Stimulated activated CD4-positive, alpha-beta T cell treated with anti-CD3 and anti-CD28 coated beads, Interleukin-1b, Interleukin-23, amount 100 ng/mL, for 24 hours (primary cell): ENCODE measurements around the gene SULT1A3.
"Not testable (repeated sequence)": the region's sequence is repeated elsewhere in the genome, so short reads cannot be mapped to it uniquely, and the experiment has no call there.

Experiments used
- DNase-seq, 4 experiments: peaks; one replicate each; pipeline ENCODE4 v3.0.0-alpha.2; 2020; ENCODE audit warnings: low read depth in 4 of 4, low spot score in 1 of 4

SULT1A3 gene

DNA sequence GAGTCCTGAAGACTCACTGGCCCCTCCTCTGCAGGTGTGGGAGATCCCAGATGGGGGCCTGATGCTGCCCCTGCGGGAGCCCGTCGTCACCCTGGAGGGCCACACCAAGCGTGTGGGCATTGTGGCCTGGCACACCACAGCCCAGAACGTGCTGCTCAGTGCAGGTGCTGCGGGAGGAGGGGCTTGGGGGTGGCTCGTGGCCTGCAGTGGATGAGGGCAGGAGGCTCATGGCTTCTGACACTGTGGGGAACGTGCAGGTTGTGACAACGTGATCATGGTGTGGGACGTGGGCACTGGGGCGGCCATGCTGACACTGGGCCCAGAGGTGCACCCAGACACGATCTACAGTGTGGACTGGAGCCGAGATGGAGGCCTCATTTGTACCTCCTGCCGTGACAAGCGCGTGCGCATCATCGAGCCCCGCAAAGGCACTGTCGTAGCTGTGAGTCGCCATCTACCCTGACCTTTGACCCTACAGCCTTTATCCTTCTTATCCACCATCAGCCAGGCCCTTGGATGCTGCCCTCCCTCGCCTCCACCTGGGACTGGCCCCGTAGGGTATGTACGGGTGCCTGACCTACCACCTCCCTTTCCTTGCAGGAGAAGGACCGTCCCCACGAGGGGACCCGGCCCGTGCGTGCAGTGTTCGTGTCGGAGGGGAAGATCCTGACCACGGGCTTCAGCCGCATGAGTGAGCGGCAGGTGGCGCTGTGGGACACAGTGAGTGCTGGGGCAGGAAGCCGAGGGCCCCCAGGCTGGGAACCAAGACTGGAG, 12.1 kb upstream of the SULT1A3 start:
- peak; percentile 83 to 88 (median 85) for DNase-seq

DNA sequence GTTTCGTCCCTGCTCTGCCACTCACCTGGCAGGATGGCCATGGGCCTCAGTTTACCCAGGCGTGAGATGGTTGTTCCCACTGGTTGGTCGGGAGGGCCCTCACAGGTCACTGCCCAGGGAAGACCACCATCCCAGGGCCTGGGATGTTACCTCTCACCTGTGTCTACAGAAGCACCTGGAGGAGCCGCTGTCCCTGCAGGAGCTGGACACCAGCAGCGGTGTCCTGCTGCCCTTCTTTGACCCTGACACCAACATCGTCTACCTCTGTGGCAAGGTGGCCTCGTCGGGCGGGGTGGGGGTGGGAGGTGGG, 11.5 kb upstream of the SULT1A3 start:
- DNase-seq = no peak

DNA sequence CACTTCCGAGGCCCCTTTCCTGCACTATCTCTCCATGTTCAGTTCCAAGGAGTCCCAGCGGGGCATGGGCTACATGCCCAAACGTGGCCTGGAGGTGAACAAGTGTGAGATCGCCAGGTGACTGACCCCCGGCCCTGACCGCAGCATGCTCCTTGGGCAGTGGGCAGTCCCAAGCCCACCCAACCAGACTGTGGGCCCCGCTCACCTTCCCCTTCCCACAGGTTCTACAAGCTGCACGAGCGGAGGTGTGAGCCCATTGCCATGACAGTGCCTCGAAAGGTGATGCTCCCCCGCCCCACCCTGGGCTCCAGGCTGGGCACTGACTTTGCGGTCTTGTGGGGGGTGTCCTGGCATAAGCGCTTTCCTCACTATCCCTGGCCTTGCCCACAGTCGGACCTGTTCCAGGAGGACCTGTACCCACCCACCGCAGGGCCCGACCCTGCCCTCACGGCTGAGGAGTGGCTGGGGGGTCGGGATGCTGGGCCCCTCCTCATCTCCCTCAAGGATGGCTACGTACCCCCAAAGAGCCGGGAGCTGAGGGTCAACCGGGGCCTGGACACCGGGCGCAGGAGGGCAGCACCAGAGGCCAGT, 11.0 kb upstream of the SULT1A3 start:
- DNase-seq = no peak

DNA sequence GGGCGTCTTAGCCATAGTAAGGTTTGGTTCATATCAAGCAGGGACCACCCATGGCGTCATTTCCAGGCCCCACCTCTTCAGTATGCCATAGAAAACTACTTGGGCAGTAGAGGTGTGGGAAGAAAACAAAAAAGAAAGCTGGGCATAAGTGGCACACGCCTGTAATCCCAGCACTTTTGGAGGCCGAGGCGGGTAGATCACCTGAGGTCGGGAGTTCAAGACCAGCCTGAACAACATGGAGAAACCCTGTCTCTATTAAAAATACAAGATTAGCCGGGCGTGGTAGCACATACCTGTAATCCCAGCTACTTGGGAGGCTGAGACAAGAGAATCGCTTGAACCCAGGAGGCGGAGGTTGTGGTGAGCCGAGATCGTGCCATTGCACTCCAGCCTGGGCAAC, 7.9 kb upstream of the SULT1A3 start:
- not testable (repeated sequence) for DNase-seq

DNA sequence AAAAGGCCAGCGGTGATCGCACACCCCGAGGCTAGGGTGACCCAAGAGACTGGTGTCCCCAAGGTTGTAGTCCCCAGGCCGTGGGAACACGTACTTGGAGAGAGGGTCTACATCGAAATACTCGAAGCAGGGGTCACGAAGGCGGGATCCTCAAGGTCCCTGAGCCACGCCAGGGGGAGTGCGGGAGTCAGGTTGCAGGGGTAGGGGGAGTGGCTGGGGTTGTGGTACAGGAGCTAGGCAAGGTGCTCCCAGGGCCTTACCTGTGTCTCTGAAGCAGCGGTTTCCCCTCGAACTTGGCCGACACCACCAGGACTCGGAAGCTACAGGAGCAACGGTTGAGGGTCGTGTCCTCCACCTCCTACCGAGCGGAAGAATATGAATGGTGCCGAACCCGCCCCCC, 6.0 kb upstream of the SULT1A3 start:
- not testable (repeated sequence) for DNase-seq

DNA sequence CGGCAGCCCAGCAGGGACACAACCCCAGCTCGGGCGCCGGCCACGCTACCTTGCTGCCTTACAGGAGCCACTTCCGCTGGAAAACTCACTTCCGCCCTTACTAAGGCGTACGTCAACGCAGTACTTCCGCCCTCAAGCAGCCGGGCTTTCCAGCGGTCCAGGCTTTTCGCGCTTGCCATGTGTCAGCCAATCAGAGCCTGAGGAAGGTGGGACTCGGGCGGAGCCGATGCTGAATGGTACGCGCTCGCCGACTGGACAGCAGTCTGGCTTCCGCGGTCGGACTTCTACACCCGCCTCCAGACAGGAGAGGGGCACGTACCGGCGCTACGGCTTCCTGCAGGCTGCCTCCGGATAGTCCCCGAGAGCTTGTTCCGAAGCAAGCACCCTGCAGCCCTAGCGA, 5.4 kb upstream of the SULT1A3 start, which contains the start of the genes BOLA2B and SLX1A:
BOLA2B (minus strand) TSS at position 52 of the 400 bp plus-strand sequence. CDS start 71 bp downstream, outside the sequence.
SLX1A (plus strand) TSS at position 261 of the 400 bp plus-strand sequence. CDS start 210 bp downstream, outside the sequence.
- not testable (repeated sequence) for DNase-seq

DNA sequence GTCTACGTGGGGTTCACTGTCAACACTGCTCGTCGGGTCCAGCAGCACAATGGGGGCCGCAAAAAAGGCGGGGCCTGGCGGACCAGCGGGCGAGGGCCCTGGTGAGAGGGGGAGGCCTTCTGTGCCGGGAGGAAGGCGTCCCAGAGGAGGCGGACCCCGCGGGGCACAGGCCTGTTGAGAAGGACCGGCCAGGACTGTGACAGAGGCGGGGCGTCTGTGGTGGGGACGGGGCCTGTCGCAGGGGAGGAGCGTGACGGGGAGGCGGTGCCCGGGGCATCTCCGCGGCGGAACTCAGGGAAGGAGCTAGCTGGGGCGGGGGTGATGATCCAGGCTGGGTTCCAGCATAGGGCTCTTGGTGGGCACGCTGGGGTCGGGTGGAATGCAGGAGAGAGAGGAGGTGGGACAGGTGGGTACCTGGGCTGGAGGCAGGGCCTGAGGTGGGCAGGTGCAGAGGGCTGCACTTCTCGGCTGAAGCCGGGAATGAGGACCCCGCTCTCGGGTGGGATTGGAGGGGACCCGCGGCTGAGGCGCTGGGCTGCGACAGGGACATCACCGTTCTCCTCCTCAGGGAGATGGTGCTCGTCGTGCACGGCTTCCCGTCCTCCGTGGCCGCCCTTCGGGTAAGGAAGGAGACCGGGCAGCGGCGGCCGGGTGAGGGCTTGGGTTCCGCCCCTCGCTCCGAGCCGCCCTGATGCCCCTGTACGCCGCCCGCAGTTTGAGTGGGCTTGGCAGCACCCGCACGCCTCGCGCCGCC, 4.7 kb upstream of the SULT1A3 start:
- not testable (repeated sequence) for DNase-seq

DNA sequence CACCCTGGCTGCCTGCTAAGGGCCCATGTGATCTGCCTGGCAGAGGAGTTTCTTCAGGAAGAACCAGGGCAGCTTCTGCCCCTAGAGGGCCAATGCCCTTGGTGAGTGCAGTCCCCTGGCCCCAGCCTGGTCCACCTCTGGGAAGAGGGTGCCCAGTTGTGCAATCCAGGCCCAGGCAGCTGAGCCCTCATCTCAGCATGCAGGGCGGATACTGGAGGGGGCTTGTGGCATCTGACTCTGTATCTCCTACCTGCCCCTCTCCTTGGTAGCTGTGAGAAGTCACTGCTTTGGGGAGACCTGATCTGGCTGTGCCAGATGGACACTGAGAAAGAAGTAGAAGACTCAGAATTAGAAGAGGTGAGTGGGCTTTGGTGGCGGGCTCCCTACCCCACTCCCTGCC, 2.1 kb upstream of the SULT1A3 start:
- DNase-seq = not testable (repeated sequence)

DNA sequence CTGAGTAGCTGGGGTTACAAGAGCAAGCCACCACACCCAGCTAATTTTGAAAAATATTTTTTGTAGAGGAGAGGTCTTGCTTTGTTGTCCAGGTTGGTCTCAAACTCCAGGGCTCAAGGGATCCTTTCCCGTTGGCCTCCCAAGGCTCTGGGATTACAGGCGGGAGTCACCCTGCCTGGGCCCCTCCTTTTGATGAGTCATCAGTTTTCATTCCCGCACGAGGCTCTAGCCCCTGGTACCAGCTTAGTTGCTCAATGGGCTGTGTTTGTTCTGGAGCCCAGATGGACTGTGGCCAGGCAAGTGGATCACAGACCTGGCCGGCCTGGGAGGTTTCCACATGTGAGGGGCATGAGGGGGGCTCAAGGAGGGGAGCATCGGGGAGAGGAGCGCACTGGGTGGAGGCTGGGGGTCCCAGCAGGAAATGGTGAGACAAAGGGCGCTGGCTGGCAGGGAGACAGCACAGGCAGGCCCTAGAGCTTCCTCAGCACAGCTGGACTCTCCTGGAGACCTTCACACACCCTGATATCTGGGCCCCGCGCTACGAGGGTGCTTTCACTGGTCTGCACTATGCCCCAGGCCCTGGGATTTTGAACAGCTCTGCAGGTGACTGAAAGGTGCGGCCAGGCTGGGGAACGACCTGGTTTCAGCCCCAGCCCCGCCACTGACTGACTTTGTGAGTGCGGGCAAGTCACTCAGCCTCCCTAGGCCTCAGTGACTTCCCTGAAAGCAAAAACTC, 721 bp downstream of the SULT1A3 start:
- DNase-seq = not testable (repeated sequence)

GRCh38 chr16:30205541-30206236, 6.6 kb downstream of the SULT1A3 start:
- not testable (repeated sequence) for DNase-seq

DNA sequence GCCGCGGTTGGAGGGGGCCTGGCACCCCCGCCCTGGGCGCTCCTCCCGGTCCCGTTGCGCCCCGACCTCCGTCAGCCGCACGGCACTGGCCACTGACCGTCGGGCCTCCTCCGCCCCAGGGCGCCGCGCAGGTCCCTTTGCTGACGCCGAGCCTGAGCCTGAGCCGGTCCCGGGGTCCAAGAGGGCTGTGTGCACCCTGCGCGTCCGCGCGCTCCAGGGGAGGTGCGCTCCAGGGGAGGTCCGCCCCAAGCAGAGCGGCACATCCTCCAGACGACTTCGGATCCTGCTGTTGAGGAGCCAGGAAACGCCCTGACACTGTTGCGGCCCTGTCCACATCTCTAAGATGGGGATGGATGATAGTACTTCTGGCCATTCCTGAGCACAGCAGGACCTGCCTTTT, 7.2 kb downstream of the SULT1A3 start:
- not testable (repeated sequence) for DNase-seq

DNA sequence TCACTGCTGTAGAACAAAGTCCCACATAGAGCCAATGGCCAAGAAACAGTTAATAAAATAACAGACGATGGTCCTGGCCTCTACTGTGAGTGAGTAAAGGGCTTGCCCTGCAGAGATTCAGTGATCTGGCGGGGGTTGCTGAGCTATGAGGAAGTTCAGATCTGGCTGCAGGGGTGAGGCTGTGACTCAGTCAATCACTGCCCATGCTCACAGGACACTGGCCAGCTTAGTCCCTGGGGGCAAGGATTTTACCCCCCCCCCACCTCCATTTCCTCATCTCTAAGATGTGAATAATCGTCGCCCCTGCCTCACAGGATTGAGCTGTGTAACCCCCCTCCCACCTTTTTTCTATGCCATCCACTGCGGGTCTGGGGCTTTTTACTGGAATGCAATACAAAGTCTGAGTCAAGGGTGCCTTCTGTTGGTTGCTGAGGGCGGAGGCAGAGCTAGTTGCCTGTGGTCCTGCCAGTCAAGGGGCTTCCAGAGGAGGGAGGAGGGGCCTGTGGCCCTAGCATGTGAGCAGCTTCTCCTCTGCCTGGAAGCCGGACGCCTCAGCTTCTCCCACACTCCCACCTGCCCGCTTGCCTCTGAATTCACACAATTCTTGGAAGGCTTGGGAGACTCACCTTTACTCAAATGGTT, 8.1 kb downstream of the SULT1A3 start:
- not testable (repeated sequence) for DNase-seq

- not testable (repeated sequence) for DNase-seq
Measured at GRCh38 chr16:30209032-30209431, 10.0 kb downstream of the SULT1A3 start.

GRCh38 chr16:30211414-30211813, 12.4 kb downstream of the SULT1A3 start:
- not testable (repeated sequence) for DNase-seq

- DNase-seq = not testable (repeated sequence)
Measured at GRCh38 chr16:30217082-30217481, 18.0 kb downstream of the SULT1A3 start.

GRCh38 chr16:30248379-30248778, 49.3 kb downstream of the SULT1A3 start, which contains the start of gene NPIPB13:
Gene NPIPB13 (minus strand): TSS chr16:30248479. CDS start chr16:30245573, 2,906 bp downstream.
- not testable (repeated sequence) for DNase-seq
